Type B pancreatic cell (in vitro differentiated cells): ENCODE results near the gene MAN2A1. TPM values are rescaled to one million over a fixed set of nuclear protein-coding genes. Genes with fewer than 3 reads are reported as not detected.

Source experiments
- DNase-seq: peaks from one replicate; pipeline ENCODE4 v3.0.0; 2021; ENCODE audit warnings: mixed read lengths; ENCODE audit not compliant: unreplicated experiment; ENCODE audit errors: extremely low spot score
- H3K27ac Mint-ChIP-seq: 2 replicates; pipeline ENCODE4 v1.8.0; 2021; ENCODE audit warnings: mild to moderate bottlenecking, mixed read lengths
- H3K27me3 Mint-ChIP-seq: 2 replicates; pipeline ENCODE4 v1.8.0; 2021; ENCODE audit warnings: mixed read lengths
- H3K36me3 Mint-ChIP-seq: 2 replicates; pipeline ENCODE4 v1.8.0; 2021; ENCODE audit warnings: mixed read lengths
- H3K4me1 Mint-ChIP-seq: one replicate; pipeline ENCODE4 v1.8.0; 2021; ENCODE audit warnings: mixed read lengths; ENCODE audit not compliant: unreplicated experiment
- H3K4me3 Mint-ChIP-seq: 2 replicates; pipeline ENCODE4 v1.8.0; 2021; ENCODE audit warnings: mild to moderate bottlenecking, mixed read lengths
- H3K9me3 Mint-ChIP-seq: 2 replicates; pipeline ENCODE4 v1.8.0; 2021; ENCODE audit warnings: mixed read lengths
- CTCF ChIP-seq: fragments of 200-600 bp; sonication (generic); conservative IDR thresholded peaks from 2 replicates; pipeline ENCODE4 v1.5.0; 2021; ENCODE audit warnings: antibody characterized with exemption, mild to moderate bottlenecking
- total RNA-seq: library from RNA; stranded (reverse); gene quantifications from 2 replicates; pipeline ENCODE4 v1.2.1, GENCODE V29; 2021; ENCODE audit warnings: low replicate concordance

MAN2A1 gene
- total RNA-seq, 1 donor from 2014 or later = 47.9 TPM

DNA sequence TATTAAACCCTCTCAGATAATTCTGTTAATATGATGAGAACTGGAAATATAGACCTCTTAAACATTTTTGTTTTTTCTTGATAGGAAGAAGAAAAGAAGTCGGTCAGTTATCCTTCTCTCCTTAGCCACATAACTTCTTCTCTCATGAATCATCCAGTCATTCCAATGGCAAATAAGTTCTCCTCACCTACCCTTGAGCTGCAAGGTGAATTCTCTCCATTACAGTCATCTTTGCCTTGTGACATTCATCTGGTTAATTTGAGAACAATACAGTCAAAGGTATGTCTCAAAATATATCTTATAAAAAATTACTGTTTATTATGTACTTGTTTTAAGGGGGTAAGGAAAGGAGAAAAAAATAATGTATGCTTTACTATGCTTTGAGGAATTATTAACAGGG, 165.3 kb downstream of the MAN2A1 start:
- Mint-ChIP-seq H3K27me3 (no peaks in the 10 kb centered on the region), H3K36me3 (peaks cover 27% of the 10 kb centered on the region), H3K27ac (no peak overlapping the region), H3K4me3 (no peak overlapping the region), H3K9me3 (no peaks in the 10 kb centered on the region), H3K4me1 (peaks cover 5% of the 10 kb centered on the region)
- DNase-seq = no peak
- no peak for TF ChIP-seq CTCF

GRCh38 chr5:109857405-109858031, 167.8 kb downstream of the MAN2A1 start:
- peaks cover 24% of the 10 kb centered on the region for H3K36me3 Mint-ChIP-seq
- no peak overlapping the region for H3K4me3 Mint-ChIP-seq
- H3K27ac Mint-ChIP-seq = peak overlapping the region; percentile 72
- no peak for TF ChIP-seq CTCF
- H3K27me3 Mint-ChIP-seq = no peaks in the 10 kb centered on the region
- peaks cover 5% of the 10 kb centered on the region for H3K4me1 Mint-ChIP-seq
- DNase-seq = no peak
- no peaks in the 10 kb centered on the region for H3K9me3 Mint-ChIP-seq

DNA sequence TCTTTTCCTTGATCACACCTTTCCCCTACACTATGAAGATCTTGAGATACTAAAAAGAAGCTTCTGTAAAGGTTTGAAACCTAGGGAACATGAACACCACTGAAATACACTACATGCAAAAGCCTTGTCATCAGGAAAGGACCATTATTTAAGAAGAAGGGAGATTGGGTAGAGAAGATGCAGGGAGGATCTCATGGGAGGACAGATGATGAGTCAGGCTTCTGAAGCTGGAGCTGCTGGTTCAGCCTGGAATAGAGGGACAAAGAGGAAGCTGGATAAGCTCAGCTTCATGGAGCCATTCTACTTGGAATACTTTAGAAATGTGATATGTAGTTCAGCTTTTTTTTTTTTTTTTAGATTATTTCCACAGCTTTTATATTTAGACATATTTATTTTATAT, 169.8 kb downstream of the MAN2A1 start:
- Mint-ChIP-seq H3K4me3 (no peak overlapping the region), H3K36me3 (peaks cover 23% of the 10 kb centered on the region), H3K27ac (no peak overlapping the region), H3K9me3 (no peaks in the 10 kb centered on the region), H3K4me1 (peaks cover 5% of the 10 kb centered on the region), H3K27me3 (no peaks in the 10 kb centered on the region)
- no peak for DNase-seq
- no peak for TF ChIP-seq CTCF

GRCh38 chr5:109862301-109862700, 172.6 kb downstream of the MAN2A1 start:
- Mint-ChIP-seq H3K36me3 (peaks cover 24% of the 10 kb centered on the region), H3K27ac (no peak overlapping the region), H3K4me3 (no peak overlapping the region), H3K9me3 (no peaks in the 10 kb centered on the region), H3K27me3 (no peaks in the 10 kb centered on the region), H3K4me1 (peaks cover 5% of the 10 kb centered on the region)
- TF ChIP-seq CTCF = no peak
- DNase-seq = no peak

DNA sequence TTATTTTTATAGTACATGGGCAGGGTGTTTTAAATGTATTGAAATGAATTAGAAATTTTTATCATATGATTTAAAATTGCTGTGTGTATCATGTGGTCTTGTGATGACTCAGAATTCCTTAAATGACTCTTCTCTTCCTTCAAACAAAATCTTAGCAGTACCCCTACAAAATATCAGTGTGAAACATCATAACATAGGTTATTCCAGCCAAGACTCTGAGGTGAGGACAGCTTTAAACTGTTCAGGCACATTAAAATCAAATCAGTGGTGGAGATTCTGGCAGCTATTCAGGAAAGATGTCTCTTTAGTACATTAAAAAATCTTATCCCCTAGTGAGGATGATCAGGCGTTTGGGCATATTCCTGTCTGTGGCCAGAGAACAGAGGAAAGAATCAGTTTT, 174.0 kb downstream of the MAN2A1 start:
- no peak overlapping the region for H3K4me3 Mint-ChIP-seq
- H3K27me3 Mint-ChIP-seq = no peaks in the 10 kb centered on the region
- no peaks in the 10 kb centered on the region for H3K9me3 Mint-ChIP-seq
- H3K27ac Mint-ChIP-seq = no peak overlapping the region
- H3K36me3 Mint-ChIP-seq = peaks cover 22% of the 10 kb centered on the region
- TF ChIP-seq CTCF = no peak
- no peaks in the 10 kb centered on the region for H3K4me1 Mint-ChIP-seq
- no peak for DNase-seq

GRCh38 chr5:109865637-109866036, 175.9 kb downstream of the MAN2A1 start:
- Mint-ChIP-seq H3K4me1 (no peaks in the 10 kb centered on the region), H3K27me3 (no peaks in the 10 kb centered on the region), H3K4me3 (no peak overlapping the region), H3K27ac (no peak overlapping the region), H3K36me3 (peaks cover 18% of the 10 kb centered on the region), H3K9me3 (no peaks in the 10 kb centered on the region)
- no peak for DNase-seq
- no peak for TF ChIP-seq CTCF
